H1 (cell line): ENCODE results near the gene EVI5. TPM values are rescaled to one million over a fixed set of nuclear protein-coding genes. Genes with fewer than 3 reads are reported as not detected.

Experiments
- CTCF ChIA-PET: fragments of 300-600 bp; sonication (Branson Sonifier 250); formaldehyde crosslinking; loops from one replicate; lab custom pipeline; 2021; ENCODE audit not compliant: partially characterized antibody; lab: Charles Lee
- POLR2A ChIA-PET: fragments of 300-600 bp; sonication (Branson Sonifier 250); formaldehyde crosslinking; loops from one replicate; lab custom pipeline; 2021; ENCODE audit warnings: inconsistent platforms; ENCODE audit not compliant: partially characterized antibody; lab: Charles Lee
- DNase-seq, 2 experiments: peaks; one replicate each; pipeline versions ENCODE4 v3.0.0 to v3.0.0-alpha.2; 2010 to 2022; ENCODE audit warnings: low spot score in 2 of 2, low read depth in 1 of 2, mixed read lengths in 1 of 2
- FAIRE-seq: peaks from 2 replicates; lab custom pipeline; 2011; peaks lifted over from hg19 to GRCh38; lab: Jason Lieb, UNC
- H2AFZ ChIP-seq: 2 replicates; pipeline ENCODE4 v1.8.1; 2012; ENCODE audit warnings: low read length, inconsistent platforms
- H2AK5ac ChIP-seq: 2 replicates; pipeline ENCODE4 v1.6.1; 2013; ENCODE audit warnings: low read depth, low read length
- H2BK120ac ChIP-seq: replicated peaks from 2 replicates; pipeline ENCODE3; 2013; ENCODE audit warnings: low read depth, low read length, inconsistent platforms
- H2BK12ac ChIP-seq: 2 replicates; pipeline ENCODE4 v1.6.1; 2013; ENCODE audit warnings: low read depth, low read length
- H2BK15ac ChIP-seq: 2 replicates; pipeline ENCODE4 v1.6.1; 2013; ENCODE audit warnings: low read length
- H2BK20ac ChIP-seq: 2 replicates; pipeline ENCODE4 v1.6.1; 2013; ENCODE audit warnings: low read length
- H2BK5ac ChIP-seq: 2 replicates; pipeline ENCODE4 v1.6.1; 2013; ENCODE audit warnings: low read depth, low read length
- H3K14ac ChIP-seq: 2 replicates; pipeline ENCODE4 v1.6.1; 2013; ENCODE audit warnings: inconsistent platforms; ENCODE audit not compliant: insufficient read length
- H3K18ac ChIP-seq: 2 replicates; pipeline ENCODE4 v1.6.1; 2013; ENCODE audit warnings: low read length; ENCODE audit errors: extremely low read depth
- H3K23ac ChIP-seq: 2 replicates; pipeline ENCODE4 v1.6.1; 2013; ENCODE audit warnings: inconsistent platforms; ENCODE audit not compliant: insufficient read length
- H3K23me2 ChIP-seq: 2 replicates; pipeline ENCODE4 v1.6.1; 2013; ENCODE audit warnings: low read depth, low read length
- H3K27ac ChIP-seq: 2 replicates; pipeline ENCODE4 v1.6.1; 2011; ENCODE audit warnings: low read depth, low read length, inconsistent platforms
- H3K27me3 ChIP-seq, 4 experiments: replicated peaks in 1 of 4; 1 replicate in 1 of 4; 2 replicates in 3 of 4; pipeline versions ENCODE4 v1.6.1 to v1.8.1; 2011 to 2013; ENCODE audit warnings: low read length in 3 of 4, mild to moderate bottlenecking in 3 of 4, inconsistent platforms in 2 of 4, mixed read lengths in 2 of 4, moderate library complexity in 1 of 4; ENCODE audit not compliant: control insufficient read depth in 3 of 4, insufficient read depth in 3 of 4; ENCODE audit errors: extremely low read depth in 1 of 4
- H3K36me3 ChIP-seq, 4 experiments: 2 replicates each; pipeline versions ENCODE4 v1.6.1 to v1.8.1; 2011 to 2013; ENCODE audit warnings: mild to moderate bottlenecking in 4 of 4, low read length in 3 of 4, moderate library complexity in 2 of 4, control low read depth in 1 of 4, inconsistent platforms in 1 of 4; ENCODE audit not compliant: insufficient read depth in 4 of 4, control insufficient read depth in 2 of 4
- H3K4ac ChIP-seq: replicated peaks from 2 replicates; pipeline ENCODE3; 2013; ENCODE audit warnings: low read length, low read depth, mixed read lengths, inconsistent platforms; ENCODE audit not compliant: insufficient read length
- H3K4me1 ChIP-seq, 4 experiments: replicated peaks in 1 of 4; 1 replicate in 1 of 4; 2 replicates in 3 of 4; pipeline versions ENCODE4 v1.6.1 to v1.8.1; 2011 to 2013; ENCODE audit warnings: low read length in 3 of 4, inconsistent platforms in 2 of 4, mixed read lengths in 1 of 4; ENCODE audit not compliant: insufficient read depth in 4 of 4, control insufficient read depth in 3 of 4
- H3K4me2 ChIP-seq, 2 experiments: 2 replicates each; pipeline versions ENCODE4 v1.6.1 to v1.8.1; 2011 to 2013; ENCODE audit warnings: low read depth in 2 of 2, low read length in 2 of 2, control low read depth in 1 of 2, inconsistent platforms in 1 of 2, mild to moderate bottlenecking in 1 of 2; ENCODE audit not compliant: insufficient read depth in 1 of 2
- H3K4me3 ChIP-seq, 4 experiments: fragments of 200-600, 300-600 bp in 1 of 4; sonication (generic), shearing (Covaris generic), sonication (Bioruptor Twin) in 1 of 4; 2 replicates each; pipeline versions ENCODE4 v1.5.1 to v1.8.1; 2011 to 2016; ENCODE audit warnings: low read length in 4 of 4, low read depth in 3 of 4, control low read depth in 2 of 4, inconsistent platforms in 2 of 4, mild to moderate bottlenecking in 2 of 4, mixed read lengths in 1 of 4, moderate library complexity in 1 of 4; ENCODE audit not compliant: insufficient read depth in 2 of 4; ENCODE audit errors: extremely low read depth in 1 of 4
- H3K56ac ChIP-seq: replicated peaks from 2 replicates; pipeline ENCODE3; 2013; ENCODE audit warnings: low read depth, mild to moderate bottlenecking, mixed read lengths, low read length, inconsistent platforms; ENCODE audit not compliant: insufficient read length
- H3K79me1 ChIP-seq: 2 replicates; pipeline ENCODE4 v1.6.1; 2013; ENCODE audit warnings: low read depth, low read length, control low read depth
- H3K79me2 ChIP-seq, 2 experiments: 2 replicates each; pipeline versions ENCODE4 v1.6.1 to v1.8.1; 2012 to 2013; ENCODE audit warnings: low read length in 2 of 2, mild to moderate bottlenecking in 2 of 2, inconsistent platforms in 1 of 2; ENCODE audit not compliant: insufficient read depth in 2 of 2, control insufficient read depth in 1 of 2
- H3K9ac ChIP-seq, 4 experiments: replicated peaks in 1 of 4; 1 replicate in 1 of 4; 2 replicates in 3 of 4; pipeline versions ENCODE4 v1.6.1 to v1.8.1; 2011 to 2013; ENCODE audit warnings: low read depth in 3 of 4, low read length in 3 of 4, control low read depth in 2 of 4, mild to moderate bottlenecking in 2 of 4, moderate library complexity in 2 of 4, inconsistent platforms in 1 of 4; ENCODE audit errors: extremely low read depth in 1 of 4
- H3K9me3 ChIP-seq, 2 experiments: 2 replicates each; pipeline versions ENCODE4 v1.6.1 to v1.8.1; 2012 to 2013; ENCODE audit warnings: mild to moderate bottlenecking in 2 of 2, moderate library complexity in 2 of 2, control low read depth in 1 of 2, inconsistent platforms in 1 of 2, low read depth in 1 of 2, low read length in 1 of 2, mixed read lengths in 1 of 2; ENCODE audit not compliant: insufficient read depth in 2 of 2
- H4K20me1 ChIP-seq, 2 experiments: replicated peaks in 1 of 2; 2 replicates each; pipeline versions ENCODE3 to v1.8.1; 2011 to 2013; ENCODE audit warnings: inconsistent platforms in 2 of 2, low read length in 2 of 2, mild to moderate bottlenecking in 1 of 2; ENCODE audit not compliant: insufficient read depth in 2 of 2, control insufficient read depth in 1 of 2
- H4K5ac ChIP-seq: 2 replicates; pipeline ENCODE4 v1.6.1; 2013; ENCODE audit warnings: low read length, low read depth, mixed read lengths, inconsistent platforms; ENCODE audit not compliant: insufficient read length
- H4K8ac ChIP-seq: 2 replicates; pipeline ENCODE4 v1.8.0; 2013; ENCODE audit warnings: mild to moderate bottlenecking, moderate library complexity, low read length, inconsistent platforms; ENCODE audit not compliant: insufficient read depth; ENCODE audit errors: extremely low read depth
- H4K91ac ChIP-seq: replicated peaks from 2 replicates; pipeline ENCODE3; 2013; ENCODE audit warnings: low read length, mixed read lengths, inconsistent platforms; ENCODE audit not compliant: insufficient read length
- CBX8 ChIP-seq: fragments of 300-800, 300-1000 bp; sonication (generic); IDR thresholded peaks from 2 replicates; pipeline ENCODE4 v1.7.1; 2016; ENCODE audit warnings: low read depth, low read length, borderline replicate concordance
- WGBS, 2 experiments: shearing (Covaris generic) in 1 of 2; methylation state at CpG; one replicate each; pipeline versions ENCODE4 v1.1.6 to v1.1.7; 2013 to 2015; ENCODE audit warnings: low lambda C conversion rate in 2 of 2, mixed read lengths in 2 of 2, inconsistent platforms in 1 of 2, low coverage in 1 of 2, missing lambda C conversion rate in 1 of 2; ENCODE audit not compliant: insufficient replicate concordance in 2 of 2, insufficient coverage in 1 of 2, insufficient read length in 1 of 2; ENCODE audit errors: extremely low coverage in 1 of 2, missing lambda C conversion rate in 1 of 2; 5-methylcytosine and 5-hydroxymethylcytosine counted together
- polyA plus RNA-seq, 7 experiments: library from polyadenylated mRNA; depleted of rRNA in 3 of 7; stranded (reverse) in 5 of 7; unstranded in 2 of 7; fragments of >200 nt in 5 of 7; fragments of 200-250 nt in 2 of 7; gene quantifications; 1 replicate in 5 of 7; 2 replicates in 1 of 7; 4 replicates in 1 of 7; pipeline versions ENCODE4 v1.2.1 to v1.2.3, GENCODE V29; 2011 to 2013; ENCODE audit warnings: missing spikeins in 2 of 7, mixed read lengths in 2 of 7
- total RNA-seq: library from RNA; stranded (reverse); fragmentation: NEBNext Ultra II Directional; extraction: Animal tissue kit (Norgen Biotek cat#: 25700); gene quantifications from 2 replicates; pipeline ENCODE4 v1.2.1, GENCODE V29; 2021

EVI5 gene
- total and polyA plus RNA-seq, 2 of the 8 experiments (the other 6 are each of a cell fraction or from before 2014, with no cell fraction given): 1.7 to 13.7 TPM

GRCh38 chr1:92563457-92564216, 221.3 kb downstream of the EVI5 start:
- Histone ChIP-seq H2BK20ac (no peak overlapping the region), H3K27me3 (no peaks in the 10 kb centered on the region), H4K8ac (no peak overlapping the region), H3K79me1 (no peaks in the 10 kb centered on the region), H2BK5ac (no peak overlapping the region), H3K79me2 (no peaks in the 10 kb centered on the region), H3K9me3 (no peaks in the 10 kb centered on the region), H3K56ac (no peak overlapping the region), H3K23ac (no peak overlapping the region), H3K18ac (no peak overlapping the region), H3K4ac (no peak overlapping the region), H2AFZ (no peak overlapping the region), H4K5ac (no peak overlapping the region), H2BK15ac (no peak overlapping the region), H4K20me1 (no peaks in the 10 kb centered on the region), H2BK120ac (no peak overlapping the region), H3K4me1 (no peaks in the 10 kb centered on the region), H3K4me3 (no peak overlapping the region), H4K91ac (no peak overlapping the region), H2AK5ac (no peak overlapping the region), H3K36me3 (no peaks in the 10 kb centered on the region), H3K27ac (no peak overlapping the region), H3K14ac (no peak overlapping the region), H2BK12ac (no peak overlapping the region), H3K23me2 (no peaks in the 10 kb centered on the region), H3K9ac (no peak overlapping the region), H3K4me2 (no peak overlapping the region)
- FAIRE-seq: no peak
- CTCF ChIA-PET: no interaction called here
- WGBS, 2 experiments: 93% methylated on average over 6 of the region's 6 CpGs; no CpG with 5 or more reads in 1 of the 2 experiments
- no peak for DNase-seq
- POLR2A ChIA-PET: no interaction called here
- no peak for TF ChIP-seq CBX8
